ENCODE data around the gene KDM4B.

GRCh38 chr19:5026706-5027273 is 57.9 kb downstream of the KDM4B start:
- TF ChIP-seq CTCF (IDR thresholded peaks at IDR 0.05) (peak; percentile 23; the same call in 1 of the 2 replicates), MAX (IDR thresholded peaks at IDR 0.05; ENCODE audit: low read depth) (no peak), SMC3 (IDR thresholded peaks at IDR 0.05; ENCODE audit: low read depth, low read length) (no peak), MXI1 (IDR thresholded peaks at IDR 0.05; ENCODE audit: low read depth, low read length) (no peak), RCOR1 (IDR thresholded peaks at IDR 0.05; ENCODE audit: low read length) (no peak), USF1 (IDR thresholded peaks at IDR 0.05; ENCODE audit: borderline replicate concordance, low read depth) (no peak), EP300 (IDR thresholded peaks at IDR 0.05; ENCODE audit: borderline replicate concordance in 1 of 2, low read depth in 1 of 2, low read length in 1 of 2) (no peak), NRF1 (IDR thresholded peaks at IDR 0.05; ENCODE audit: low read depth, low read length) (no peak), CHD2 (IDR thresholded peaks at IDR 0.05; ENCODE audit: low read length, partially characterized antibody) (no peak)
